GM21576 (cell line): Measurements from ENCODE around the gene ISYNA1.

Source experiments
- ATAC-seq: cut with Tn5 transposase; IDR thresholded peaks from one replicate; pipeline ENCODE4 v1.9.1; 2021; ENCODE audit warnings: mild to moderate bottlenecking, moderate library complexity; ENCODE audit not compliant: unreplicated experiment

The ISYNA1 gene

DNA sequence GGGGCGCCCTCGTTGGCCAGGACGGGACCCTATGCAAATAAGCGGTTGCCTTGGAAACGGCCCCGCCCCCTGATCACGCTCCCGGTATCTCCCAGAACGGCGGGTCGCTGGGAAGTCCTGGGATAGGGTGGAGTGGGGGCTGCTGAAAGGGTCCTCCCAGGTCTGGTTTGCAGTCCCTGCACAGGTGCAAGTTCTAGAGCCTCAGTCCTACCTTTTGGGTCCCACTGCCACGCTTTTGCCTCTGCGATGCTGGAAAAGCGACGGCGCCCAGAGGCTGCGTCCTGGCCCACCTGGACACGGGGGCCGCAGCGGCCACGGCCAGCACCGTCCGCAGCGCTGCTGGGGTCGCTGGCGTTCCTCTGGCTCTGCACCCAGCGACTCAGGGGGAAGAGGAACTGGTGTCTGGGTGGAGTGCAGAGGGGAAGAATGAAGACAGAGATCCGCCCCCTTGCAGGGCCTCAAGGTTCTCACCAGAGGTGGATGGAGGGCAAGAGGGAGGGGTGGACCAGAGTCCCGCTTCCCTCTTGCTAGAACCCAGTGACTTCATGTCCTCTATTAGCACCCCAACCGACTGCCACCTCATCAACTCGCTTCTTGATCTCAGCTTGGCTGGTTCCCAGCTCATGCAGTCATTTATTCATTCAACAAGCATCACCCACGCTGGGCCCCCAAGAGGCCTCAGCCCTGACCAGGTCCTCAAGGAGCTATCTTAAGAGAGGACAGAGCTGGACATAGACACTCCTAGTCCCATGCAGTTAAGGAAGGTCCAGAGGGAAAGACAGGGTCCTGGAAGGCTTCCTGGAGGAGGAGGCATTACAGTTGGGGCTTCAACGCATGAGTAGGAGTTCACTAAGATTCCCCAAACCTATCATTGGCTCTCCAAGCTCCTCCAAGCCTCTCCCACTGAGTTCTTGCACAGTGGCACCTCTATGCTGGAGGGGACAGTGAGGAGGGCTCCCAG, 40.4 kb downstream of the ISYNA1 start, which contains the start of gene LRRC25:
Gene LRRC25, minus strand, starts transcription at position 381 of the 961 bp plus-strand sequence. CDS start 659 bp downstream, outside the sequence.
- ATAC-seq, result no peak

- no peak for ATAC-seq
Measured at GRCh38 chr19:18396471-18397241, 41.3 kb downstream of the ISYNA1 start.

DNA sequence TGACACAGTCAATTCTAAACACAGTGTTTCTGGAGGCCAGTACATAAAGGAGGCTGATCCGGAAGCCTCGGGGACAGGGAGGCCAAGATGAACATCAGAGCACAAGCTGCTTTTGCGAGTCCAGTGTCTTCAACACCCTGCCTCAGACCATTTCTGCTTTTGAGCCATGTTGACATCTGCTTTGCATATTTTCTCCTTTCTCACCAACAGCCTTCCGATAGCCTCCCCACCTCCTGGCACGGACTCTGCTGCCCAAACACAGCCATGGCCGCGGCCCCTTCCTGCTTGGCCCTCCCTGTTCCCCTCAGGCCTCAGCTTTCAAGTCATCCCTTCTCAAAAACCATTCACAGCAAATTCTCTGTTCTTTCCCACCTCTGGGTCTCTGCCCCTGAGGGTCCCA, 44.1 kb downstream of the ISYNA1 start:
- no peak for ATAC-seq

GRCh38 chr19:18392926-18393325, 45.0 kb downstream of the ISYNA1 start:
- ATAC-seq, result no peak

DNA sequence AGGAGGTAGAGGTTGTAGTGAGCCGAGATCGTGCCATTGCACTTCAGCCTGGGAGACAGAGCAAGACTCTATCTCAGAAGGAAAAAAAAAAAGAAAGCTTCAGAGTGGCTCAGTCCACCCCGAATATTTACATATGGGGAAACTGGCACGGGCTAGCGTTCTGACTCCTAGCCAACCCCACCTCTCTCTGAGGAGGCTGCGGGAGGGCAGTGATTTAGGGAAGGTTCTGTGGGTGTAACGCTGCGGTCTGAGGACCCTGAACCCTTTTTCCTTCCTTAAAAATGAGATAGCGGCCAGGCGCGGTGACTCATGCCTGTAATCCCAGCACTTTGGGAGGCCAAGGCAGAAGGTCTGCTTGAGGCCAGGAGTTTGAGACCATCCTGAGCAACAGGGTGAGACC, 45.5 kb downstream of the ISYNA1 start:
- no peak for ATAC-seq

DNA sequence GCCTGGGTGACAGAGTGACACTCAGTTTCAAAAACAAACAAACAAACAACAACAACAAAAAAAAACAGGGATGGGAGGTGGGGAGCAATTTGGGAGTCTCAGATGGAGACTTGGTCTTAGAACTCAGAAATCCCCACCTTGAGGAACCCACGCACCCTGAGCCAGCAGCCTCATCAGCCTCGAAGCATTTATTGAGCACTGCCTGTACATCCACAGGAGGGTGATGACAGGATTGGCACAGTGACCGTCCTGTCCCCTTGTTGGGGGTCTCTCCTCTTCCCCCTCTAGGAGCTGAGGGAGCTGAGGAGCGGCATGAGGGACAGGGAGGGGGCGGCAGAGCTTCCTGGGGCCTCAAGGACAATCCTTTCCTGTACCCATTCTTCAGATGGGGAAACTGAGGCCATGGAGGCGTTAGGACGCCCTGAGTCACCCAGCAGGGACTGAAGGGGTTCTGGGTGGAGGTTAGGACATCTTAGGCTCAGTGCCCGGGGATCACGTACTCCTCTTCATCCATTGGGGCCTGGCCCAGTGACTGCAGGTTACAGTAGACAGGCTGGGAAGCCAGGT, 46.3 kb downstream of the ISYNA1 start:
- ATAC-seq, result no peak

GRCh38 chr19:18390065-18390907, 47.6 kb downstream of the ISYNA1 start:
- ATAC-seq, result no peak

GRCh38 chr19:18389726-18390064, 48.2 kb downstream of the ISYNA1 start:
- ATAC-seq, result no peak

DNA sequence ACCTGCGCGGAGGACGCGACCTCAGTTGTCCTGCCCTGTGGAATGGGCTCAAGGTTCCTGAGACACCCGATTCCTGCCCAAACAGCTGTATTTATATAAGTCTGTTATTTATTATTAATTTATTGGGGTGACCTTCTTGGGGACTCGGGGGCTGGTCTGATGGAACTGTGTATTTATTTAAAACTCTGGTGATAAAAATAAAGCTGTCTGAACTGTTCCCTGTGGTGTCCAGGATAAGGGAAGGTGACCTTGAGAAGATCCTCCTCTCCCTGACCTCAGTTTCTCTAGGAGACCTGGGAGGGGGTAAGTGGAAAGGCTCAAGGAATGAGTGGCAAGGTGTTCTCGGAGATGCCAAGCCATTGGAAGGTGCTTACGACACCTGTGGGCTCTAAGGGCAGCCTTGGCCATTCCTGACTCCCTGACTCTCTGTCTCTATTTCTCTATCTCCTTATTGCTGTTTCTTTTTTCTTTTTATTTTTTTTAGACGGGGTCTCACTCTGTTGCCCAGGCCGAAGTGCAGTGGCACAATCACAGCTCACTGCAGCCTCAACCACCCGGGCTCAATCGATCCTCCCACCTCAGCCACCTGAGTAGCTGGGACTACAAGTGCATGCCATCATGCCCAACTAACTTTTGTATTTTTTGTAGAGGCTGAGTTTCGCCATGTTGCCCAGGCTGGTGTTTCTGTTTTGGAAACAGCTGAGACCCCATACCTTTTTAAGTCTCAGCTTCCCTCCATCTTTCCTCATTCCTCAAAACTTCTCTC, 48.8 kb downstream of the ISYNA1 start:
- ATAC-seq, result no peak

GRCh38 chr19:18388100-18388959, 49.6 kb downstream of the ISYNA1 start:
- ATAC-seq, result no peak

DNA sequence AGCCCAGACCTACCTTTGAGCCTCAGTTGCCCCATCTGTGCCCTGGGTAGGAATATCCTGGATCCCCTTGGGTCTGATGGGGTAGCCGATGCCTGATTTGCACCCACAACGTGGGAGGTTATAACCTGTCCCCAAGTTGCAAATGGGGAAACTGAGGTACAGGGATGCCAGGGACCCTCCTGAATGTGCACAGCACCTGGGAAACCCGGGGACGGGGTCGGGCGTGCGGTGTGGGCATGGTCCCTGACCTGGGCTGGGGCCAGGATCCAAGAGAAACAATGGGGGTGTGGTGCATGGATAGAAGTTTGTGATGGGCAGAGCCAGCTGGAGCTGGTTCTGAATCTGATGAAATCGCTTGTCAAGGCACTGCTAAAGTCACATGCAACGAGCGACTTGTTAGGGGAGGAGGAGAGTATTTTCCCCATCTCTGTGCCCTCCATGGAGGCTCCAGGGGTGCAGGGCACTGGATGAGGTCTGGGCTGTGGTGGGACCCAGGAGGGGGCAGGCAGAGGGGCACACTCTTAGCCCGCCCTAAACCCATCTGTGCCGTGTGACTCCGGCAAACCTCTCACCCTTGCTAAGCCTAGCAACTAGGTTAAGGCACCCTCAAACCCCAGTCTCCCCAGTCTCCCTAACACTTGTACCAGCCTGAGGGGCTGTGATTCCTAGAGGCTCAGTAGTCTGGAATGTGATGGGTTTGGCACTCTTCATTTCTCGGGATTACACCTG, 51.2 kb downstream of the ISYNA1 start:
- ATAC-seq, result no peak

GRCh38 chr19:18385675-18386542, 52.0 kb downstream of the ISYNA1 start, which contains the start of gene GDF15:
TSS of gene GDF15 (plus strand) at chr19:18386158. CDS start at chr19:18386190, 32 bp downstream.
- no peak for ATAC-seq

GRCh38 chr19:18385359-18385674, 52.6 kb downstream of the ISYNA1 start:
- no peak for ATAC-seq

DNA sequence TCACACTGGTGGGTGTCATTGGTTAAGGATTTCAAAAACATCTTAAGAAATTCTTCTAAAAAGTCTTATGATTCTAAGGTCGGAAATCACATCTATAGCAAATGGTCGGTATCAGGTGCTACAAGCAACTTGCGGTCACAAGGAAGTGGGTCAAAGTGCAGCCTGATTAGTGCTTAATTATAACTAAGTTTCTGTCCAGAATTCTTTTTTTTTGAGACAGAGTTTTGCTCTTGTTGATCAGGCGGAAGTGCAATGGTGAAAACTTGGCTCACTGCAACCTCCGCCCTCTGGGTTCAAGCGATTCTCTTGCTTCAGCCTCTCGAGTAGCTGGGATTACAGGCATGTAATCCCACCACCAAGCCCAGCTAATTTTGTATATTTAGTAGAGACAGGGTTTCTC, 53.2 kb downstream of the ISYNA1 start:
- no peak for ATAC-seq
